Measurements from ENCODE around the gene METTL21C. TPM values are rescaled to one million over a fixed set of nuclear protein-coding genes. Genes with fewer than 3 reads are reported as not detected.

Gene METTL21C
- polyA plus RNA-seq, 1 donor from 2014 or later = not detected

- Histone ChIP-seq H3K36me3 (ENCODE audit: insufficient read depth, low read length) (no peaks in the 10 kb centered on the region), H3K27ac (ENCODE audit: low read length) (no peak overlapping the region), H4K20me1 (ENCODE audit: insufficient read depth) (no peaks in the 10 kb centered on the region), H2AFZ (ENCODE audit: low read depth, low read length) (no peak overlapping the region), H3K9me3 (ENCODE audit: low read length) (no peaks in the 10 kb centered on the region), H3K9me2 (ENCODE audit: insufficient read depth, low read length) (no peaks in the 10 kb centered on the region), H3K4me2 (ENCODE audit: low read length) (no peak overlapping the region), H3K9ac (ENCODE audit: low read length) (no peak overlapping the region), H3F3A (ENCODE audit: insufficient read depth, low read length, poor library complexity, severe bottlenecking) (no peaks in the 10 kb centered on the region), H3K27me3 (ENCODE audit: insufficient read depth, low read depth, low read length) (no peaks in the 10 kb centered on the region), H3K4me3 (ENCODE audit: low read length) (no peak overlapping the region), H3K79me2 (replicated peaks; ENCODE audit: insufficient read depth, low read length) (no peaks in the 10 kb centered on the region)
- TF ChIP-seq EZH2 (IDR thresholded peaks at IDR 0.05; ENCODE audit: borderline replicate concordance, insufficient read depth, low read length, poor library complexity, severe bottlenecking) (no peak), MXI1 (conservative IDR thresholded peaks at IDR 0.05; ENCODE audit: poor library complexity, severe bottlenecking) (no peak), RAD21 (conservative IDR thresholded peaks at IDR 0.05) (no peak), TAF1 (IDR thresholded peaks at IDR 0.05; ENCODE audit: low read depth) (no peak), EP300 (conservative IDR thresholded peaks at IDR 0.05; ENCODE audit: poor library complexity, severe bottlenecking) (no peak), POLR2AphosphoS5 (IDR thresholded peaks at IDR 0.05) (no peak), SMC3 (conservative IDR thresholded peaks at IDR 0.05; ENCODE audit: poor library complexity) (no peak), REST (IDR thresholded peaks at IDR 0.05; ENCODE audit: borderline replicate concordance) (no peak), CTCF (IDR thresholded peaks at IDR 0.05; ENCODE audit: poor library complexity, severe bottlenecking) (no peak)
Observed at GRCh38 chr13:102708991-102709390, 14.1 kb upstream of the METTL21C start.

GRCh38 chr13:102708211-102708610 lies 13.4 kb upstream of the METTL21C start:
- H3K9me3 ChIP-seq (ENCODE audit: low read length) = no peaks in the 10 kb centered on the region
- no peak overlapping the region for H3K9ac ChIP-seq (ENCODE audit: low read length)

More at GRCh38 chr13:102708211-102708610, 13.4 kb upstream of the METTL21C start:
- no peak overlapping the region for H3K4me2 ChIP-seq (ENCODE audit: low read length)
- H3K79me2 ChIP-seq (replicated peaks; ENCODE audit: insufficient read depth, low read length) = no peaks in the 10 kb centered on the region
- H3K36me3 ChIP-seq (ENCODE audit: insufficient read depth, low read length) = no peaks in the 10 kb centered on the region
- H3K4me3 ChIP-seq (ENCODE audit: low read length) = no peak overlapping the region
- no peaks in the 10 kb centered on the region for H3K27me3 ChIP-seq (ENCODE audit: insufficient read depth, low read depth, low read length)
- H4K20me1 ChIP-seq (ENCODE audit: insufficient read depth) = no peaks in the 10 kb centered on the region
- TF ChIP-seq REST (IDR thresholded peaks at IDR 0.05; ENCODE audit: borderline replicate concordance) (no peak), SMC3 (conservative IDR thresholded peaks at IDR 0.05; ENCODE audit: poor library complexity) (no peak), TAF1 (IDR thresholded peaks at IDR 0.05; ENCODE audit: low read depth) (no peak), MXI1 (conservative IDR thresholded peaks at IDR 0.05; ENCODE audit: poor library complexity, severe bottlenecking) (no peak), CTCF (IDR thresholded peaks at IDR 0.05; ENCODE audit: poor library complexity, severe bottlenecking) (no peak), EP300 (conservative IDR thresholded peaks at IDR 0.05; ENCODE audit: poor library complexity, severe bottlenecking) (no peak), POLR2AphosphoS5 (IDR thresholded peaks at IDR 0.05) (no peak), EZH2 (IDR thresholded peaks at IDR 0.05; ENCODE audit: borderline replicate concordance, insufficient read depth, low read length, poor library complexity, severe bottlenecking) (no peak), RAD21 (conservative IDR thresholded peaks at IDR 0.05) (no peak)
- H3K9me2 ChIP-seq (ENCODE audit: insufficient read depth, low read length) = no peaks in the 10 kb centered on the region
- peak overlapping the region; percentile 53 for H3K27ac ChIP-seq (ENCODE audit: low read length)
- H3F3A ChIP-seq (ENCODE audit: insufficient read depth, low read length, poor library complexity, severe bottlenecking) = no peaks in the 10 kb centered on the region
- H2AFZ ChIP-seq (ENCODE audit: low read depth, low read length) = no peak overlapping the region

All from neural cell (in vitro differentiated cells).